GM18498 (cell line): ENCODE measurements around the gene FBXO38.
"Not testable (repeated sequence)": the region's sequence is repeated elsewhere in the genome, so short reads cannot be mapped to it uniquely, and the experiment has no call there.

ENCODE experiments used
- ATAC-seq: cut with Tn5 transposase; IDR thresholded peaks from one replicate; pipeline ENCODE4 v1.9.1; 2021; ENCODE audit warnings: mild to moderate bottlenecking, moderate library complexity; ENCODE audit not compliant: unreplicated experiment

The FBXO38 gene

GRCh38 chr5:148427370-148428042 is 43.7 kb downstream of the FBXO38 start:
- no peak for ATAC-seq

GRCh38 chr5:148428848-148429247 is 45.1 kb downstream of the FBXO38 start:
- no peak for ATAC-seq

GRCh38 chr5:148433826-148434225 is 50.1 kb downstream of the FBXO38 start:
- ATAC-seq, result no peak

- no peak for ATAC-seq
These were observed 52.3 kb downstream of the FBXO38 start for GRCh38 chr5:148436029-148436428.

GRCh38 chr5:148437249-148437648 is 53.5 kb downstream of the FBXO38 start:
- no peak for ATAC-seq

- ATAC-seq, result no peak
These were observed 55.2 kb downstream of the FBXO38 start for GRCh38 chr5:148438933-148439332.

GRCh38 chr5:148443241-148443640 is 59.5 kb downstream of the FBXO38 start:
- no peak for ATAC-seq

- ATAC-seq, result peak; percentile 84
These were observed 60.2 kb downstream of the FBXO38 start for GRCh38 chr5:148443998-148444397.

GRCh38 chr5:148445578-148445977 is 61.8 kb downstream of the FBXO38 start:
- ATAC-seq, result no peak

- ATAC-seq, result no peak
These were observed 62.9 kb downstream of the FBXO38 start for GRCh38 chr5:148446611-148447010.

- no peak for ATAC-seq
These were observed 68.9 kb downstream of the FBXO38 start for GRCh38 chr5:148452499-148453193.

GRCh38 chr5:148454576-148454975 is 70.8 kb downstream of the FBXO38 start:
- ATAC-seq, result no peak

- no peak for ATAC-seq
These were observed 71.4 kb downstream of the FBXO38 start for GRCh38 chr5:148455185-148455584.

GRCh38 chr5:148457183-148457620 is 73.4 kb downstream of the FBXO38 start:
- ATAC-seq, result peak; percentile 76

GRCh38 chr5:148458036-148458888 is 74.5 kb downstream of the FBXO38 start:
- ATAC-seq, result no peak

- no peak for ATAC-seq
These were observed 75.9 kb downstream of the FBXO38 start for GRCh38 chr5:148459669-148460068.

GRCh38 chr5:148465381-148466235 is 81.8 kb downstream of the FBXO38 start:
- ATAC-seq, result no peak

GRCh38 chr5:148466236-148466580 is 82.5 kb downstream of the FBXO38 start:
- ATAC-seq, result no peak

GRCh38 chr5:148467958-148468357 is 84.2 kb downstream of the FBXO38 start:
- ATAC-seq, result no peak

- ATAC-seq, result not testable (repeated sequence)
These were observed 85.0 kb downstream of the FBXO38 start for GRCh38 chr5:148468746-148469145.

- no peak for ATAC-seq
These were observed 85.8 kb downstream of the FBXO38 start for GRCh38 chr5:148469501-148469935.
